H1 (cell line): ENCODE results near the gene KIAA0513. TPM values are rescaled to one million over a fixed set of nuclear protein-coding genes. Genes with fewer than 3 reads are reported as not detected.

ENCODE experiments used
- FOSL1 ChIP-seq: IDR thresholded peaks from 2 replicates; pipeline ENCODE4 v1.6.1; 2011; ENCODE audit warnings: mild to moderate bottlenecking, low read depth, low read length, moderate library complexity; ENCODE audit not compliant: insufficient read depth
- SP4 ChIP-seq: IDR thresholded peaks from 2 replicates; pipeline ENCODE4 v1.6.1; 2012; ENCODE audit warnings: low read length, inconsistent platforms
- polyA plus RNA-seq, 7 experiments: library from polyadenylated mRNA; depleted of rRNA in 3 of 7; stranded (reverse) in 5 of 7; unstranded in 2 of 7; fragments of >200 nt in 5 of 7; fragments of 200-250 nt in 2 of 7; gene quantifications; 1 replicate in 5 of 7; 2 replicates in 1 of 7; 4 replicates in 1 of 7; pipeline versions ENCODE4 v1.2.1 to v1.2.3, GENCODE V29; 2011 to 2013; ENCODE audit warnings: missing spikeins in 2 of 7, mixed read lengths in 2 of 7
- total RNA-seq: library from RNA; stranded (reverse); fragmentation: NEBNext Ultra II Directional; extraction: Animal tissue kit (Norgen Biotek cat#: 25700); gene quantifications from 2 replicates; pipeline ENCODE4 v1.2.1, GENCODE V29; 2021

The KIAA0513 gene
- total and polyA plus RNA-seq, 2 of the 8 experiments (the other 6 are each of a cell fraction or from before 2014, with no cell fraction given): 2.1 to 6.1 TPM

- TF ChIP-seq FOSL1 (no peak), SP4 (no peak)
- TF ChIP-seq, all 59 proteins: peak for 0
These were observed 36.6 kb downstream of the KIAA0513 start (continued) for GRCh38 chr16:85064186-85064585.
